Astrocyte (in vitro differentiated cells and primary cell): ENCODE data around the gene CYP2A13. TPM values are rescaled to one million over a fixed set of nuclear protein-coding genes. Genes with fewer than 3 reads are reported as not detected.
"Not testable (repeated sequence)": the region's sequence is repeated elsewhere in the genome, so short reads cannot be mapped to it uniquely, and the experiment has no call there.

ENCODE experiments used
- DNase-seq: peaks from one replicate; pipeline ENCODE4 v3.0.0-alpha.2; 2010; ENCODE audit warnings: low read depth
- FAIRE-seq: peaks from 2 replicates; lab custom pipeline; 2011; peaks lifted over from hg19 to GRCh38; lab: Jason Lieb, UNC
- H2AFZ ChIP-seq: 2 replicates; pipeline ENCODE4 v1.6.0; 2012; ENCODE audit warnings: low read depth, low read length, inconsistent platforms
- H3K27ac ChIP-seq: 2 replicates; pipeline ENCODE4 v1.5.1; 2011; ENCODE audit warnings: low read depth, low read length, inconsistent platforms
- H3K27me3 ChIP-seq: 2 replicates; pipeline ENCODE4 v1.6.0; 2011; ENCODE audit warnings: low read length, inconsistent platforms; ENCODE audit not compliant: insufficient read depth
- H3K36me3 ChIP-seq: 2 replicates; pipeline ENCODE4 v1.5.1; 2011; ENCODE audit warnings: low read length, inconsistent platforms; ENCODE audit not compliant: insufficient read depth
- H3K4me1 ChIP-seq: 2 replicates; pipeline ENCODE4 v1.5.1; 2011; ENCODE audit warnings: low read length, inconsistent platforms; ENCODE audit not compliant: insufficient read depth
- H3K4me2 ChIP-seq: 2 replicates; pipeline ENCODE4 v1.6.0; 2012; ENCODE audit warnings: low read length, inconsistent platforms
- H3K4me3 ChIP-seq: 2 replicates; pipeline ENCODE4 v1.5.1; 2011; ENCODE audit warnings: low read depth, mild to moderate bottlenecking, low read length, inconsistent platforms; ENCODE audit not compliant: insufficient read depth
- H3K79me2 ChIP-seq: 2 replicates; pipeline ENCODE4 v1.6.0; 2012; ENCODE audit warnings: mild to moderate bottlenecking, low read length, inconsistent platforms; ENCODE audit not compliant: insufficient read depth
- H3K9ac ChIP-seq: 2 replicates; pipeline ENCODE4 v1.6.0; 2012; ENCODE audit warnings: mild to moderate bottlenecking, low read length, inconsistent platforms
- H3K9me3 ChIP-seq: 2 replicates; pipeline ENCODE4 v1.5.1; 2012; ENCODE audit warnings: low read depth, mild to moderate bottlenecking, low read length, inconsistent platforms; ENCODE audit not compliant: insufficient read depth
- H4K20me1 ChIP-seq: 2 replicates; pipeline ENCODE4 v1.6.0; 2012; ENCODE audit warnings: low read length, inconsistent platforms; ENCODE audit not compliant: insufficient read depth
- H3K27ac Mint-ChIP-seq: one replicate; pipeline ENCODE4 v1.8.0; 2021; ENCODE audit warnings: mild to moderate bottlenecking, mixed read lengths; ENCODE audit not compliant: unreplicated experiment
- H3K27me3 Mint-ChIP-seq: one replicate; pipeline ENCODE4 v1.8.0; 2021; ENCODE audit warnings: low read depth, mixed read lengths; ENCODE audit not compliant: unreplicated experiment
- H3K36me3 Mint-ChIP-seq: one replicate; pipeline ENCODE4 v1.8.0; 2021; ENCODE audit warnings: low read depth, mixed read lengths; ENCODE audit not compliant: unreplicated experiment
- H3K4me1 Mint-ChIP-seq: one replicate; pipeline ENCODE4 v1.8.0; 2021; ENCODE audit warnings: low read depth, mixed read lengths; ENCODE audit not compliant: unreplicated experiment
- H3K4me3 Mint-ChIP-seq: one replicate; pipeline ENCODE4 v1.8.0; 2021; ENCODE audit warnings: mild to moderate bottlenecking, moderate library complexity, mixed read lengths; ENCODE audit not compliant: unreplicated experiment
- H3K9me3 Mint-ChIP-seq: one replicate; pipeline ENCODE4 v1.8.0; 2021; ENCODE audit warnings: mild to moderate bottlenecking, mixed read lengths; ENCODE audit not compliant: unreplicated experiment
- EZH2 ChIP-seq: IDR thresholded peaks from 2 replicates; pipeline ENCODE4 v1.6.1; 2012; ENCODE audit warnings: mild to moderate bottlenecking, low read length, inconsistent platforms; ENCODE audit not compliant: insufficient read depth
- total RNA-seq: library from RNA; stranded (reverse); gene quantifications from 2 replicates; pipeline ENCODE4 v1.2.1, GENCODE V29; 2021
- TF ChIP-seq, protein P1 (sequence below): IDR thresholded peaks from 2 replicates; pipeline ENCODE4 v1.5.1; 2011; ENCODE audit warnings: low read depth, mild to moderate bottlenecking, inconsistent platforms, low read length, moderate library complexity; ENCODE audit not compliant: insufficient read depth

The CYP2A13 gene
- total RNA-seq, 1 donor from 2014 or later, result not detected

GRCh38 chr19:41050426-41050825, 37.8 kb upstream of the CYP2A13 start:
- TF ChIP-seq, protein P1, sequence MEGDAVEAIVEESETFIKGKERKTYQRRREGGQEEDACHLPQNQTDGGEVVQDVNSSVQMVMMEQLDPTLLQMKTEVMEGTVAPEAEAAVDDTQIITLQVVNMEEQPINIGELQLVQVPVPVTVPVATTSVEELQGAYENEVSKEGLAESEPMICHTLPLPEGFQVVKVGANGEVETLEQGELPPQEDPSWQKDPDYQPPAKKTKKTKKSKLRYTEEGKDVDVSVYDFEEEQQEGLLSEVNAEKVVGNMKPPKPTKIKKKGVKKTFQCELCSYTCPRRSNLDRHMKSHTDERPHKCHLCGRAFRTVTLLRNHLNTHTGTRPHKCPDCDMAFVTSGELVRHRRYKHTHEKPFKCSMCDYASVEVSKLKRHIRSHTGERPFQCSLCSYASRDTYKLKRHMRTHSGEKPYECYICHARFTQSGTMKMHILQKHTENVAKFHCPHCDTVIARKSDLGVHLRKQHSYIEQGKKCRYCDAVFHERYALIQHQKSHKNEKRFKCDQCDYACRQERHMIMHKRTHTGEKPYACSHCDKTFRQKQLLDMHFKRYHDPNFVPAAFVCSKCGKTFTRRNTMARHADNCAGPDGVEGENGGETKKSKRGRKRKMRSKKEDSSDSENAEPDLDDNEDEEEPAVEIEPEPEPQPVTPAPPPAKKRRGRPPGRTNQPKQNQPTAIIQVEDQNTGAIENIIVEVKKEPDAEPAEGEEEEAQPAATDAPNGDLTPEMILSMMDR, result no peak
- TF ChIP-seq EZH2, result no peak

DNA sequence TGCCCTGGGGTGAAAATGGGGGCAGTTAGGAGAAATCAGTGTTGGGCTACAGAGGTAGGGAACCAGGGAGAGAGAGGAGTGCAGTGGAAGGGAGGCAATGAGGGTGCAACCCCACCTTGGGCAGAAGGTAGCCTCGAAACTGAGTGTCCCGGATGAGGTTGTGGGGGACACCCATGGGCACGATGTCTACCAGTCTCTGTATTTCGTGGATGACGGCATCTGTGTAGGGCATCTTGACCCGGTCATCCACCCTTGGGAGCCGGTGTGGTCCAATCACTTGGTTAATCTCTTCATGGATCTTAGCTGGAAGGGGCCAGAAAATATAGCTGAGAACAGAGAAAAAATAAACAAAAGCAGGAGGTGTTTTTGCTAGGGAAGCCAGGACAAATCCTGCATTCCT, 36.1 kb upstream of the CYP2A13 start:
- H3K4me3 Mint-ChIP-seq, H3K27ac ChIP-seq, H3K27me3 ChIP-seq, H3K4me3 ChIP-seq, H3K79me2 ChIP-seq, H3K4me2 ChIP-seq, DNase-seq, H3K9me3 Mint-ChIP-seq, H3K27ac Mint-ChIP-seq, H3K9ac ChIP-seq, FAIRE-seq, H2AFZ ChIP-seq, H3K9me3 ChIP-seq, H3K4me1 ChIP-seq, H3K36me3 Mint-ChIP-seq, H3K4me1 Mint-ChIP-seq, H3K36me3 ChIP-seq, H4K20me1 ChIP-seq: not testable (repeated sequence)
- H3K27me3 Mint-ChIP-seq, result peaks cover 30% of the 10 kb centered on the region

More at GRCh38 chr19:41050426-41050825, 37.8 kb upstream of the CYP2A13 start:
- Histone ChIP-seq H3K36me3 (no peaks in the 10 kb centered on the region), H3K27ac (no peak overlapping the region), H3K27me3 (no peaks in the 10 kb centered on the region), H3K4me1 (no peaks in the 10 kb centered on the region), H3K4me2 (no peak overlapping the region), H3K4me3 (no peak overlapping the region), H2AFZ (no peak overlapping the region), H4K20me1 (no peaks in the 10 kb centered on the region), H3K79me2 (no peaks in the 10 kb centered on the region), H3K9ac (no peak overlapping the region), H3K9me3 (no peaks in the 10 kb centered on the region)
- H3K4me1 Mint-ChIP-seq, result no peaks in the 10 kb centered on the region
- H3K27me3 Mint-ChIP-seq, result peaks cover 28% of the 10 kb centered on the region
- H3K4me3 Mint-ChIP-seq, result no peak overlapping the region
- FAIRE-seq, result no peak
- DNase-seq, result no peak
- H3K9me3 Mint-ChIP-seq, result no peaks in the 10 kb centered on the region
- no peaks in the 10 kb centered on the region for H3K36me3 Mint-ChIP-seq
- no peak overlapping the region for H3K27ac Mint-ChIP-seq

GRCh38 chr19:41053331-41053730, 34.9 kb upstream of the CYP2A13 start:
- H2AFZ ChIP-seq, H3K4me3 Mint-ChIP-seq: not testable (repeated sequence)

More at GRCh38 chr19:41053331-41053730, 34.9 kb upstream of the CYP2A13 start:
- H3K79me2 ChIP-seq, H3K9ac ChIP-seq, H3K4me3 ChIP-seq, H4K20me1 ChIP-seq, H3K27ac Mint-ChIP-seq, H3K4me1 ChIP-seq, H3K36me3 Mint-ChIP-seq, H3K9me3 Mint-ChIP-seq, DNase-seq, H3K36me3 ChIP-seq, H3K9me3 ChIP-seq, FAIRE-seq, H3K4me1 Mint-ChIP-seq, H3K27me3 ChIP-seq, H3K27ac ChIP-seq, H3K4me2 ChIP-seq: not testable (repeated sequence)
- H3K27me3 Mint-ChIP-seq, result peaks cover 30% of the 10 kb centered on the region
